Measurements from ENCODE around the gene COG5. TPM values are rescaled to one million over a fixed set of nuclear protein-coding genes. Genes with fewer than 3 reads are reported as not detected.
A peak's percentile ranks its signal among the peaks of the same experiment; 100 is the strongest.

The COG5 gene
- total RNA-seq, 1 donor from 2014 or later, result 52.0 TPM

DNA sequence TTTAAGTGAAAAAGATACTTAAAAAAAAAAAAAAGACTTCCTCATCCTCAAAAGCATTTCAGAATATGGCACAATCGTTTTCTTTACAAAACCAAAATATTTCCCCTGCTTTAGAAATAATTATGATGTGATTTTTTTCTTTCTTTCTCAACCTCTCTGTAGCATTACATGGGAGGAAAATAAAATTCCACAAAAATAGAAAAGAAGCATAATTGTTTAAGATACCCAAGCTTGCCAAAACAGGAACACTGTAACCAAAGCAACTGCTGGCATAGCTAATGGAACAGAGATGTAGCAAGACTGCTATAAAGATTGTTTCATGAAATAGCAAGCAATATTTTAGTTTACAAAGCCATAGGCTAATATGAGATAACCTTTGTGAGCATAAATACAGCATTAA lies 169.4 kb downstream of the COG5 start:
- TF ChIP-seq, protein P1, sequence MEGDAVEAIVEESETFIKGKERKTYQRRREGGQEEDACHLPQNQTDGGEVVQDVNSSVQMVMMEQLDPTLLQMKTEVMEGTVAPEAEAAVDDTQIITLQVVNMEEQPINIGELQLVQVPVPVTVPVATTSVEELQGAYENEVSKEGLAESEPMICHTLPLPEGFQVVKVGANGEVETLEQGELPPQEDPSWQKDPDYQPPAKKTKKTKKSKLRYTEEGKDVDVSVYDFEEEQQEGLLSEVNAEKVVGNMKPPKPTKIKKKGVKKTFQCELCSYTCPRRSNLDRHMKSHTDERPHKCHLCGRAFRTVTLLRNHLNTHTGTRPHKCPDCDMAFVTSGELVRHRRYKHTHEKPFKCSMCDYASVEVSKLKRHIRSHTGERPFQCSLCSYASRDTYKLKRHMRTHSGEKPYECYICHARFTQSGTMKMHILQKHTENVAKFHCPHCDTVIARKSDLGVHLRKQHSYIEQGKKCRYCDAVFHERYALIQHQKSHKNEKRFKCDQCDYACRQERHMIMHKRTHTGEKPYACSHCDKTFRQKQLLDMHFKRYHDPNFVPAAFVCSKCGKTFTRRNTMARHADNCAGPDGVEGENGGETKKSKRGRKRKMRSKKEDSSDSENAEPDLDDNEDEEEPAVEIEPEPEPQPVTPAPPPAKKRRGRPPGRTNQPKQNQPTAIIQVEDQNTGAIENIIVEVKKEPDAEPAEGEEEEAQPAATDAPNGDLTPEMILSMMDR (IDR thresholded peaks at IDR 0.05; ENCODE audit: unreplicated experiment), result no peak
- peaks cover under 1% of the 10 kb centered on the region for H3K9me3 Mint-ChIP-seq
- peaks cover 2% of the 10 kb centered on the region for H3K36me3 Mint-ChIP-seq
- H3K27ac Mint-ChIP-seq, result no peak overlapping the region
- H3K4me1 Mint-ChIP-seq, result peaks cover 15% of the 10 kb centered on the region
- no peak for DNase-seq (ENCODE audit: low spot score in 2 of 2, unreplicated experiment in 2 of 2)
- no peak overlapping the region for H3K4me3 Mint-ChIP-seq
- H3K27me3 Mint-ChIP-seq (ENCODE audit: low read depth), result no peaks in the 10 kb centered on the region

DNA sequence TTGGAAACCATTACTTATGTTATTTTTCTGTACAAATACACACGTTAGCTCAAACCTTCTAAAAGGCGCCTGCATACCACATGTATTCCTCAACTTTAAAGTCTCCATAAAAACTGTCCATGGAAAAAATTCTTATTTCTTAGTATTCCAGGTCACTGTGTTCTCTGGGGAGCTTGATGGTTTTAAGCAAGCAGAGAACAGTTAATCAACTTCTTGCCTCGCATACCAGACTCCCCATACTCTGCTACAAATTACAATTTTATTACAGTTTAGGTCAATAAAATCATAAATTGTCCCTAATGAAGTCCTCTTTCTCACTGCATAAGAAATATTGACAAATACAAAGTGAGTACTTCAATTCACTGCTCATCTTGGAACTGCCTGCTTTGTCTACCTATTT lies 170.9 kb downstream of the COG5 start:
- Mint-ChIP-seq H3K27me3 (ENCODE audit: low read depth) (no peaks in the 10 kb centered on the region), H3K27ac (no peak overlapping the region)

DNA sequence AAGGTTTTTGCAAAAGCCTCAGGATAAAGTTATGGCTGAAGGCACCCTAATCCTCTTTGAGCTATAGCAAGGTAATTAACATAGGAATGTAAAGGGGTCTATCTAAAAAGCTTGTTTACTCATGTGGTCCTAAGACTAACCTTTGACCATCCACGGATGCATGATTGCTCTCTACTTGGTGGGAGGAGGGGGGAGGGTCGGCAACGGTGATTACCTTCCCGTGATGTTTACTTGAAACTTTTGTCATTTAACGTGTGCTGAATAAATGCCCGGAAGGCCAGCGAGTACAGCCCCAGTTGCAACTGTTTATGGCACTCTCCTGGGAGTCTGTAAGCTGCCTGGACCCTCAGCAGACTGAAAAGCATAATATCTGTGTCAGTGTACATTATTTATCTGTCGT lies 172.8 kb downstream of the COG5 start:
- TF ChIP-seq, protein P1 (IDR thresholded peaks at IDR 0.05; ENCODE audit: unreplicated experiment), result no peak
- H3K4me3 Mint-ChIP-seq, result no peak overlapping the region
- H3K36me3 Mint-ChIP-seq, result no peaks in the 10 kb centered on the region
- DNase-seq (ENCODE audit: low spot score in 2 of 2, unreplicated experiment in 2 of 2), result no peak
- H3K27ac Mint-ChIP-seq, result no peak overlapping the region
- peaks cover 33% of the 10 kb centered on the region for H3K4me1 Mint-ChIP-seq
- no peaks in the 10 kb centered on the region for H3K27me3 Mint-ChIP-seq (ENCODE audit: low read depth)
- H3K9me3 Mint-ChIP-seq, result no peaks in the 10 kb centered on the region

More for the DNA sequence above, 170.9 kb downstream of the COG5 start:
- TF ChIP-seq, protein P1 (IDR thresholded peaks at IDR 0.05; ENCODE audit: unreplicated experiment), result no peak
- H3K9me3 Mint-ChIP-seq, result no peaks in the 10 kb centered on the region
- H3K4me1 Mint-ChIP-seq, result peaks cover 18% of the 10 kb centered on the region
- H3K36me3 Mint-ChIP-seq, result no peaks in the 10 kb centered on the region
- H3K4me3 Mint-ChIP-seq, result no peak overlapping the region
- no peak for DNase-seq (ENCODE audit: low spot score in 2 of 2, unreplicated experiment in 2 of 2)

DNA sequence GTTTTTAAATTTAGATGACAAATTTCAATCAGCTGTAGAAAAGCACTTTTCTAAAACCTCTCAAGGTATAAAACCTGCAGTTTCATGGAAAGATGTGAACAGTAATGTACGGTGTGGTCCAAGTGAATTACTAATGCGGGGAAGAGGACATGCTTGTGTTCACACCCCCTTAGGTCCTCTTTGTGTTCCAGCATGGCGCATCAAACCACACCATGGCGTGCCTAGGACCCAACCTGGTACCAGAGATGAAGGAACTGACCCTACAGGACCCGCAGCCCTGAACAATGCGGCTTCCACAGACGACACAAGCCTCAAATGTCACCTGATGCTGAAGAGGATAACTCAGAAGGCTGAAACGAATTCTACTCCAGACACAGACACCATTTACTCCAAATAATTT lies 175.1 kb downstream of the COG5 start:
- H3K36me3 Mint-ChIP-seq, result no peaks in the 10 kb centered on the region
- TF ChIP-seq, protein P1 (IDR thresholded peaks at IDR 0.05; ENCODE audit: unreplicated experiment), result no peak
- DNase-seq (ENCODE audit: low spot score in 2 of 2, unreplicated experiment in 2 of 2), result no peak
- H3K27me3 Mint-ChIP-seq (ENCODE audit: low read depth), result no peaks in the 10 kb centered on the region
- no peak overlapping the region for H3K4me3 Mint-ChIP-seq
- H3K4me1 Mint-ChIP-seq, result peaks cover 38% of the 10 kb centered on the region
- no peak overlapping the region for H3K27ac Mint-ChIP-seq
- no peaks in the 10 kb centered on the region for H3K9me3 Mint-ChIP-seq

DNA sequence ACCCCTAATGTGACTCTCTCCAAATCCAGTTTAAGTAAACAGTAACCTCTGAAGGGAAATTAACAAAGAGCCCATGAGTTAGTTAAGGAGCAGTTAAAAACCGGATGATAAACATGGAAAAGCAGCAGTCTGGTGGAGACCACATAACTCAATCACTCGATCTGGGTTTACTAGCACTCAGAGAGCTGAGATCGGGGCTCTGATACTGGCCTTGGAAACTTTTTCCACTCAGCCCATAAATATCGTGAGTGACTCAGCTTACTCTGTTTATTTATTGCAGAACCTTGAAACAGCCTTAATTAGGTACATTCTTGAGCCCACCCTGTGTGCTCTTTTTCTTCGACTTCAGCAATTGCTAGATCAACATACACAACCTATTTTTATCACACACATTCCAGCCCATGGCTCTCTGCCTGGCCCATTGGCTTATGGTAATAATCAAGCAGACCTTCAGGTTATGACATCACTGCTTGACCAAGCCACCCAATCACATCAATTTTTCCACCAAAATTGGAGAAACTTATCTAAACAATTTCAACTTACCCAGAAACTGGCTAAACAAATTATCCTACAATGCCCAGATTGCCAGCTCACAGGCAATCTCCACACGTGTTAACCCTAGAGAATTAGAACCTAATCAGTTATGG lies 176.0 kb downstream of the COG5 start:
- TF ChIP-seq, protein P1 (IDR thresholded peaks at IDR 0.05; ENCODE audit: unreplicated experiment), result no peak
- Mint-ChIP-seq H3K27me3 (ENCODE audit: low read depth) (no peaks in the 10 kb centered on the region), H3K9me3 (no peaks in the 10 kb centered on the region), H3K4me3 (no peak overlapping the region), H3K36me3 (no peaks in the 10 kb centered on the region), H3K27ac (peak overlapping the region; percentile 90), H3K4me1 (peaks cover 38% of the 10 kb centered on the region)
- DNase-seq (ENCODE audit: low spot score in 2 of 2, unreplicated experiment in 2 of 2), result no peak
